Neural cell (in vitro differentiated cells): ENCODE data around the gene TRMT1.

Source experiments
- EP300 ChIP-seq: fragments of 450-650 bp; conservative IDR thresholded peaks from 2 replicates; pipeline ENCODE4 v1.6.1; 2014; ENCODE audit warnings: antibody characterized with exemption, mild to moderate bottlenecking, moderate library complexity; ENCODE audit not compliant: poor library complexity, severe bottlenecking
- EZH2 ChIP-seq: fragments of 200-600, 300-800 bp; shearing (Covaris generic), sonication (generic); IDR thresholded peaks from 2 replicates; pipeline ENCODE4 v1.6.1; 2014; ENCODE audit warnings: antibody characterized with exemption, low read length, borderline replicate concordance, mild to moderate bottlenecking; ENCODE audit not compliant: insufficient read depth, poor library complexity, severe bottlenecking
- POLR2AphosphoS5 ChIP-seq: IDR thresholded peaks from 2 replicates; pipeline ENCODE4 v1.6.1; 2012
- RAD21 ChIP-seq: fragments of 450-650 bp; conservative IDR thresholded peaks from 2 replicates; pipeline ENCODE4 v1.6.1; 2014; ENCODE audit warnings: antibody characterized with exemption, mild to moderate bottlenecking, moderate library complexity
- SMC3 ChIP-seq: fragments of 450-650 bp; conservative IDR thresholded peaks from 2 replicates; pipeline ENCODE4 v1.6.1; 2014; ENCODE audit warnings: antibody characterized with exemption, mild to moderate bottlenecking, moderate library complexity; ENCODE audit not compliant: poor library complexity
- TAF1 ChIP-seq: IDR thresholded peaks from 2 replicates; pipeline ENCODE4 v1.6.1; 2012; ENCODE audit warnings: low read depth
- TF ChIP-seq, protein P1 (sequence below): fragments of 450-650 bp; IDR thresholded peaks from 2 replicates; pipeline ENCODE4 v1.5.1; 2014; ENCODE audit warnings: antibody characterized with exemption, mild to moderate bottlenecking, moderate library complexity; ENCODE audit not compliant: poor library complexity, severe bottlenecking

DNA sequence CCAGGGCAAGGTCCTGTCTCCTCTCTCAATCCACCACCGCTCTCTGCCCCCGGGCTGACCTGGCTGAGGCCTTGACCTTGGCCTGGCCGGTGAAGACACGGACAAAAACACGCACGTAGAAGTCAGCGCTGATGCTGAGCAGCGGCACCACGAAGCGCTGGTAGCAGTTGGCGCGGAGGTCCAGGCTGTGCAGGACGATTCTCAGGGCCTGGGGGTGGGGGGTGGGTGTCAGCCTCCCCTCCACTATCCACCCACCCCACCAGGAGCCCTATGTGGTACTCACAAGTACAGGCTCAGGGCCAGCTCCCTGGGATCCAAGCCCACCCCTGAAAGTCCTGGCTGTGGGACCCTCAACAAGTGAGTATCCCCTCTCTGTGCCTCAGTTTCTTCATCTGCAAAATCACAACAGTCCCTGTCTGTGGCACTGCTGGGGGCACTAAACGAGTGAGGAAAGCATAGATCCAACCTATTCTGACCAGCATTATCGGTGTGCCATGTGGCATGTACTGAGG, 6.4 kb downstream of the TRMT1 start:
- TF ChIP-seq, protein P1, sequence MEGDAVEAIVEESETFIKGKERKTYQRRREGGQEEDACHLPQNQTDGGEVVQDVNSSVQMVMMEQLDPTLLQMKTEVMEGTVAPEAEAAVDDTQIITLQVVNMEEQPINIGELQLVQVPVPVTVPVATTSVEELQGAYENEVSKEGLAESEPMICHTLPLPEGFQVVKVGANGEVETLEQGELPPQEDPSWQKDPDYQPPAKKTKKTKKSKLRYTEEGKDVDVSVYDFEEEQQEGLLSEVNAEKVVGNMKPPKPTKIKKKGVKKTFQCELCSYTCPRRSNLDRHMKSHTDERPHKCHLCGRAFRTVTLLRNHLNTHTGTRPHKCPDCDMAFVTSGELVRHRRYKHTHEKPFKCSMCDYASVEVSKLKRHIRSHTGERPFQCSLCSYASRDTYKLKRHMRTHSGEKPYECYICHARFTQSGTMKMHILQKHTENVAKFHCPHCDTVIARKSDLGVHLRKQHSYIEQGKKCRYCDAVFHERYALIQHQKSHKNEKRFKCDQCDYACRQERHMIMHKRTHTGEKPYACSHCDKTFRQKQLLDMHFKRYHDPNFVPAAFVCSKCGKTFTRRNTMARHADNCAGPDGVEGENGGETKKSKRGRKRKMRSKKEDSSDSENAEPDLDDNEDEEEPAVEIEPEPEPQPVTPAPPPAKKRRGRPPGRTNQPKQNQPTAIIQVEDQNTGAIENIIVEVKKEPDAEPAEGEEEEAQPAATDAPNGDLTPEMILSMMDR, result no peak
- TF ChIP-seq EZH2 (no peak), POLR2AphosphoS5 (no peak), TAF1 (no peak), RAD21 (no peak), EP300 (no peak), SMC3 (no peak)
